Small intestine (tissue), 7 donors: ENCODE results near the gene DIDO1. TPM values are rescaled to one million over a fixed set of nuclear protein-coding genes. Genes with fewer than 3 reads are reported as not detected.
"Not testable (repeated sequence)": the region's sequence is repeated elsewhere in the genome, so short reads cannot be mapped to it uniquely, and the experiment has no call there.

ENCODE experiments used
- DNase-seq, 2 donors: peaks; one replicate each; pipeline versions ENCODE4 v3.0.0 to v3.0.0-alpha.2; 2013
- FAIRE-seq: peaks from 2 replicates; lab custom pipeline; 2012; peaks lifted over from hg19 to GRCh38; lab: Jason Lieb, UNC
- H3K27ac ChIP-seq, 3 donors: one replicate each; pipeline ENCODE4 v1.5.1; 2013; ENCODE audit warnings: low read length in 2 of 3, mild to moderate bottlenecking in 2 of 3, control low read depth in 1 of 3, inconsistent platforms in 1 of 3, low read depth in 1 of 3, moderate library complexity in 1 of 3
- H3K27me3 ChIP-seq, 3 donors: one replicate each; pipeline ENCODE4 v1.6.1; 2013; ENCODE audit warnings: low read length in 3 of 3, inconsistent platforms in 1 of 3; ENCODE audit not compliant: control insufficient read depth in 3 of 3, insufficient read depth in 3 of 3
- H3K36me3 ChIP-seq, 3 donors: one replicate each; pipeline ENCODE4 v1.6.1; 2013; ENCODE audit warnings: low read length in 3 of 3, inconsistent platforms in 1 of 3, low read depth in 1 of 3, mild to moderate bottlenecking in 1 of 3, moderate library complexity in 1 of 3; ENCODE audit not compliant: control insufficient read depth in 3 of 3, insufficient read depth in 2 of 3
- H3K4me1 ChIP-seq, 3 donors: one replicate each; pipeline ENCODE4 v1.6.1; 2013; ENCODE audit warnings: low read length in 2 of 3, inconsistent platforms in 1 of 3, low read depth in 1 of 3, mild to moderate bottlenecking in 1 of 3, moderate library complexity in 1 of 3; ENCODE audit not compliant: control insufficient read depth in 3 of 3, insufficient read depth in 2 of 3
- H3K4me3 ChIP-seq, 3 donors: one replicate each; pipeline ENCODE4 v1.5.1; 2013; ENCODE audit warnings: low read length in 3 of 3, control low read depth in 1 of 3, inconsistent platforms in 1 of 3, low read depth in 1 of 3, mild to moderate bottlenecking in 1 of 3, moderate library complexity in 1 of 3
- H3K9me3 ChIP-seq, 2 donors: one replicate each; pipeline ENCODE4 v1.6.1; 2013; ENCODE audit warnings: low read depth in 1 of 2, low read length in 1 of 2; ENCODE audit not compliant: control insufficient read depth in 2 of 2, insufficient read depth in 1 of 2
- WGBS, 3 donors: extraction: QIAGEN DNeasy Blood & Tissue Kit; methylation state at CpG; one replicate each; pipeline ENCODE4 v1.1.7; 2013; 5-methylcytosine and 5-hydroxymethylcytosine counted together
- polyA plus RNA-seq, 4 donors: library from polyadenylated mRNA; stranded (reverse) in 3 of 4; unstranded in 1 of 4; fragments of 200-250 nt in 3 of 4; fragments of 120-200 nt in 1 of 4; gene quantifications; one replicate each; pipeline versions ENCODE4 v1.2.1 to v1.2.3, GENCODE V29; 2013
- donor health status: healthy with polysubstance abuse.
- donor health status: control.
- donor health status: control.
- donor health status: Bipolar disorder and iron deficiency.
- donor health status: healthy.

Gene DIDO1
- polyA plus RNA-seq, 4 donors = 11.6 to 49.4 (median 15.7) TPM

DNA sequence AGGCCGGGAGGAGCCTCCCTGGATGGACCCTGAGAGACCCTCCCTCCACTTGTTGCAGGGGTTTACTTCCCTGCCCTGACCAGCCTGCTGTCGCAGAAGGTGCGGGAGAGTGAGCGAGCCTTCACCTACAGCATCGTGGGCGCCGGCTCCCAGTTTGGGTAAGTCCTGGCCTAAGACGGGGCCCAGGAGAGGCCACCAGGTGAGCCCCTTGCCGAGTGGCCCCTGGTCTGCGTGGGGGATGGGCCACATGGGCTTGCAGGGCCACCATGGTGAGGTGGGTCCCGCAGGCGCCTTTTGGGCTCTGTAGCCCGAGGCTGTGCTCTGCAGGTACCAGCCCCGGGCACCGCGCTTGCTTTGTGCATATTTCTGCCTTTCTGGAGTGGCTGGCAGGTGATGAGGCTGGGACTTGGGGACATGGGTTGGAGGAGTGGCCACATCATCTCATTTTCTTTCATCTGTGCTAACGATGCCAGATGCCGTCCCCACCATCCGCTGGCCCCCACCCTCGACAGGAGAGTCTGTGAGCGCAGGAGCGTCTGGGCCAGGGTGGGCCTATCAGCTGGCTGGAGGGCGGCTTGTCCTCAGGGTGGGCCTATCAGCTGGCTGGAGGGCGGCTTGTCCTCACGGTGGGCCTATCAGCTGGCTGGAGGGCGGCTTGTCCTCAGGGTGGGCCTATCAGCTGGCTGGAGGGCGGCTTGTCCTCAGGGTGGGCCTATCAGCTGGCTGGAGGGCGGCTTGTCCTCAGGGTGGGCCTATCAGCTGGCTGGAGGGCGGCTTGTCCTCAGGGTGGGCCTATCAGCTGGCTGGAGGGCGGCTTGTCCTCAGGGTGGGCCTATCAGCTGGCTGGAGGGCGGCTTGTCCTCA, 34.4 kb upstream of the DIDO1 start:
- WGBS, 3 donors = 88 to 90% (median 89%) methylated on average over 23 to 26 of the region's 31 CpGs
- peaks cover 0 to 61% (median 0%) of the 10 kb centered on the region in 3 donors for H3K36me3 ChIP-seq
- not testable (repeated sequence) for DNase-seq, H3K9me3 ChIP-seq, H3K4me3 ChIP-seq, FAIRE-seq, H3K27ac ChIP-seq, H3K27me3 ChIP-seq, H3K4me1 ChIP-seq

DNA sequence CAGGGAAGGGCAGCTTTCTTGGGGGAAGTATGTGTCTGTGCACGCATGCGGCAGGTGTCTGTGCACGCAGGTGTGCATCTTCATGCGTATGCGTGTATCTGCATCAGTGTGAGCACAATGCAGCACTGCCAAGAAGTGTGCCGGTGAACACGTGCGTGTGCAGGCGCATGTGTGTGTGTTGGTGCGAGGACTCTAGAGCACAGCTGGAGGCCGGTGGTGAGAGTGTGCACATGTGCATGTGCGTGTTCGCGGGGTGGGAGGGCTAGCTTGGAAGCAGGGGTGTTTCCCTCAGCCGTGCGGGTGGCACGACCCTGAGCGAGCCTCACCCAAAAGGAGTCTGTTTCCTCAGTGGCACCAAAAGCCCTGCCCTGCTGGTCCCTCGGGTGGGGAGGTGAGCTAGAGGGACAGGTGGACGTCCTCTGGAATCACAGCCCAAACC, 33.7 kb upstream of the DIDO1 start:
- peaks cover 0 to 6% (median 0%) of the 10 kb centered on the region in 3 donors for H3K4me1 ChIP-seq
- no peaks in the 10 kb centered on the region for H3K9me3 ChIP-seq
- peaks cover 0 to 57% (median 0%) of the 10 kb centered on the region in 3 donors for H3K36me3 ChIP-seq
- WGBS, 3 donors = 85 to 92% (median 90%) methylated on average over 20 of the region's 20 CpGs
- no peak overlapping the region for H3K27ac ChIP-seq
- FAIRE-seq (no peak), DNase-seq (no peak)
- H3K27me3 ChIP-seq = no peaks in the 10 kb centered on the region
- H3K4me3 ChIP-seq = no peak overlapping the region

DNA sequence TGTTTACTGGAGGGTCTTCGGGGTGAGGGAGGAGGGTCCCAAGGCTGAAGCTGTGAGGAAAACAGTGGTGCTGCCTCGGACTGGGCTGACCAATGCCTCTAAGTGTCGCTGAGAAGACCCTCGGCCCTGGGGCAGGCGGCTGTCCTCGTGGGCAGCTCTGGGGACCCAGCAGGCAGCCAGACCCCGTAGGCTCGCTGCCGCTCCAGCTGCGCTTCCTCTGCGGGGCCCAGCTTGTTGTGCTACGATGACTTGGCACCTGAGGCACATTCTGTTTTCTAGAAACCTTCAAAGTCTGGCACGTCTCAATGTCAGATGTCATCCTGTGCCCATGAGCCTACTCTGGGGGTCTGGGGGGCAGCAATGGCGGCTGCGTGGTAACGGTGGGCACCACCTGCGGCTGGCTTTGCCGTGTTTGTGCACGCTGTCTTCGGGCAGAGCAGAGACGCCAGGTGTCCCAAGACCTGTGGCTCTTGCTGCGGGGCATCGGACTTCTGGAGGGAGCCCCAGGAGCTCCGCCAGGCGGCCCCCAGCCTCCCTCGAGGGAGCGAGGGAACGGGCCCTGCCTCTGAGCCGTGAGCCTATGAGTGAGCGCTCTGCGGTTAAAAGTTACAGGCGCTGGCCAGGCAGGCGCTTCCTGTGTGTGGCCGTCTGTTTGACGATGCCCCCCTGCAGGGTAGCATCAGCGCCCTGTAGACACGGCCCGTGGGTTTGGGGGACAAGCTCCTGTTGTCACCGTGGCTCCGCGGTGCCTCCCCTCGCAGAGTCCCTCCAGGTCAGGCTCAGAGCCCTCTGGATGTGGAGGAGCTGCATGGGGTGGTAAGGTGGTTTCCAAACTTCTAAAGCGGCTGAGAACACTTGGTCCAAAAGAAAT, 33.0 kb upstream of the DIDO1 start:
- 62 to 83% (median 68%) methylated on average over 41 to 43 of the region's 43 CpGs for WGBS, 3 donors
- H3K27ac ChIP-seq = no peak overlapping the region
- no peak overlapping the region for H3K4me3 ChIP-seq
- H3K9me3 ChIP-seq = no peaks in the 10 kb centered on the region
- no peak for FAIRE-seq
- peaks cover 0 to 10% (median 0%) of the 10 kb centered on the region in 3 donors for H3K4me1 ChIP-seq
- H3K36me3 ChIP-seq = peaks cover 0 to 50% (median 0%) of the 10 kb centered on the region in 3 donors
- H3K27me3 ChIP-seq = no peaks in the 10 kb centered on the region
- no peak for DNase-seq

DNA sequence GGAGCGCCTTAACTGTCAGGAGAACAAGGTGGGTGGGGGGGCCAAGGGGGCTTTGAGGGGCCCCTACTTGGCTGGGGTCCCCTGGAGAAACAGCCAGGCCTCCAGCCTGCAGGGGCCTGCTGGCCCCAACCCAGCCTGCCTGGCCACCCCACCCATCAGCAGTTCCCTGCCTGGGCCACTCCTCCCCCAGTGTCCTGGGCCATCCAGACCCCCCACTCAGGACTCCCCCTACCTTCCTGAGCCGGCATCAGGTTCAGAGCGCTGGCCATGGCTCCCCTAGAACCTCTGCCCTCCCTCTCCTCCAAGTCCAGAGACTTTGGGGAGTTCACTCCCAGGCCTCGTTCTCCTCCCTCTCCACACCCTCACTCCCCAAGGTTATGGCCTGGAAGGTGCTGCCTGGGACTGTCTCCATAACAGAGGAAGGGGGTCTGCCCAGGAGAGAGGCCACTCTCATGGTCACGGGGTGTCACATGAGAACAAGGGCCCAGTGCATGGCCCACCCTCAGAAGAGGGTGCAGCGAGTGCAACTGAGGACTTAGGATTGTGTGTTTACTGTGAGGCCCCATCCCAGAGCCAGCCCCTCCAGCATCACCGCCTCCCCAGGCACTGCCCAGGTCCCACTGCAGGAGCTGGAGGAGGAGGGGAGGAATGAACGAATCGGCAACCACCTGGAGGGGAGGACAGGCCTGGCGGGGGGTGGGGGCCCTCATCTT, 32.2 kb upstream of the DIDO1 start:
- Histone ChIP-seq H3K36me3 (peaks cover 0 to 42% (median 0%) of the 10 kb centered on the region in 3 donors), H3K4me1 (peaks cover 0 to 17% (median 0%) of the 10 kb centered on the region in 3 donors), H3K9me3 (no peaks in the 10 kb centered on the region), H3K27me3 (no peaks in the 10 kb centered on the region), H3K27ac (no peak overlapping the region), H3K4me3 (no peak overlapping the region)
- DNase-seq (no peak), FAIRE-seq (no peak)
- WGBS, 3 donors = 70 to 77% (median 76%) methylated on average over 10 of the region's 10 CpGs

DNA sequence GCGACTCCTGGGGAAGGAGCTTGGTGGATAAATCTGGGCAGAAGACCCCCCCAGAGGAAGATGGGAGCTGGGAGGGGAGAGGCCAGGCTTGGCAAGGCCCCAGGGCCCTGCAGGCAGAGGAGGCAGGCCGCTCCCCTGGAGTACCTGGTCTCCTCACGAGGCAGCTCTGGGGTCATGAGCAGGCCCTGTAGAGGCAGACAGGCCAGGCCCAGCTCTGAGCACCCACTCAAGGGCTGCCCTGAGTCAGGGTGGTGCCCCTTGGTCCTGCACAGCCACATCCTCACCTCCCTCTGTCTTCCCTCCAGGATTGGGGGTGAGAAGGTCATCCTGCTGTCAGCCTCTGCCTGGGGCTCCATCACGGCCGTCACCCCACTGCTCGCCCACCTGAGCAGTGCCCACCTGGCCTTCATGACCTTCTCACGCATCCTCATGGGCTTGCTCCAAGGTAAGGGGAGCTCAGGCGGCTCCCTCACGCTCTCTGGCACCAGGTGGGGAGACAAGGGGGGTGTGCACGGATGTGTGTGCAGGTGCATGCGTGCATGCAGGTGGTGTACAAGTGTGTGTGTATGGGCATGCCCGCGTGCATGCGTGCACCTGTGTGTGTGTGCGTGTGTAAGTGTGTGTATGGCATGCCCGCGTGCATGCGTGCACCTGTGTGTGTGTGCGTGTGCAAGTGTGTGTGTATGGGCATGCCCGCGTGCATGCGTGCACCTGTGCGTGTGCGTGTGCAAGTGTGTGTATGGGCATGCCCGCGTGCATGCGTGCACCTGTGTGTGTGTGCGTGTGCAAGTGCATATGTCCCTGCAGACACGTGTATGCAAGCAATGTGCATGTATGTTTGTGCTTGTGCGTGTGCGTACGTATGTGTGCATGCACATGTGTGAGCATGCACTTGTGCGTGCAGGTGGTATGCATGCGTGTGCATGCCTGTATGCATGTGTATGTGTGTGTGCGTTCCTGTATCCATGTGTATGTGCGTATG, 31.1 kb upstream of the DIDO1 start:
- Histone ChIP-seq H3K4me3 (no peak overlapping the region), H3K9me3 (no peaks in the 10 kb centered on the region), H3K36me3 (peaks cover 0 to 32% (median 0%) of the 10 kb centered on the region in 3 donors), H3K4me1 (peaks cover 0 to 25% (median 0%) of the 10 kb centered on the region in 3 donors), H3K27ac (no peak overlapping the region), H3K27me3 (no peaks in the 10 kb centered on the region)
- FAIRE-seq = no peak
- no peak for DNase-seq
- 94 to 96% (median 96%) methylated on average over 34 to 36 of the region's 36 CpGs for WGBS, 3 donors

DNA sequence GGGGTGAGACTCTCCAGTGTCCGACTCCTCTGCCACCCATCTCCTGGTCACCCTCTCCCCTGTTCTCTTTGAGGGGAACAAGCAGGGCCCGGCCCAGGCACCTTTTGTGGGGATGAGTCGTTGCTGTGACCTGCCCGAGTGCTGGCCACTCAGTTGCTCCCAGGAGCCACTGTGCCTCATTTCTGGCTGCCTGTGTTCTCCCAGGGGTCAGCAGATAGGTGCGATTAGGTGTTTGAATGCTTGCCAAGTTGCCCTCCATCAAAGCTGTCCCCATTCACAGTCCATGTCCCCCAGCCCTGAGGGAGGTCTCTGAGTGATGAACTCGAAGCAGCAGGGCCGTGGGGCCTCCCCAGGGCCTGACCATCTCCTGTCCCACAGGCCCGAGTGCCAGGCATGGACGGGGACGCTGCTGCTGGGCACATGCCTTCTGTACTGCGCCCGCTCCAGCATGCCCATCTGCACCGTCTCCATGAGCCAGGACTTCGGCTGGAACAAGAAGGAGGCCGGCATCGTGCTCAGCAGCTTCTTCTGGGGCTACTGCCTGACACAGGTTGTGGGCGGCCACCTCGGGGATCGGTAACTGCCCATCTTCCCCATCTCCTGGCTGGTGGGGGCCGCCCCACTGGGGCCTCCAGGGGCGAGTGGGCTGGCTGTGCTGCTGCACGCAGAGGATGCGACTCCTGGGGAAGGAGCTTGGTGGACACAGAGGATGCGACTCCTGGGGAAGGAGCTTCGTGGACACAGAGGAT, 30.3 kb upstream of the DIDO1 start:
- no peak overlapping the region for H3K27ac ChIP-seq
- H3K9me3 ChIP-seq = no peaks in the 10 kb centered on the region
- H3K27me3 ChIP-seq = no peaks in the 10 kb centered on the region
- no peak overlapping the region for H3K4me3 ChIP-seq
- no peak for DNase-seq
- 88 to 94% (median 94%) methylated on average over 23 to 25 of the region's 25 CpGs for WGBS, 3 donors
- FAIRE-seq = no peak
- H3K36me3 ChIP-seq = peaks cover 0 to 31% (median 0%) of the 10 kb centered on the region in 3 donors
- H3K4me1 ChIP-seq = peaks cover 0 to 30% (median 0%) of the 10 kb centered on the region in 3 donors
